Measurements from ENCODE around the gene MGAT5B.

Gene MGAT5B

GRCh38 chr17:76880971-76881370, 12.8 kb downstream of the MGAT5B start:
- no peak for DNase-seq

GRCh38 chr17:76881408-76881807, 13.2 kb downstream of the MGAT5B start:
- no peak for DNase-seq

- no peak for DNase-seq
Observed at GRCh38 chr17:76881966-76882365, 13.8 kb downstream of the MGAT5B start.

GRCh38 chr17:76883744-76884525, 15.7 kb downstream of the MGAT5B start:
- no peak for DNase-seq

- no peak for DNase-seq
Observed at GRCh38 chr17:76884995-76885893, 17.0 kb downstream of the MGAT5B start.

- DNase-seq = no peak
Observed at GRCh38 chr17:76885894-76886290, 17.7 kb downstream of the MGAT5B start.

- no peak for DNase-seq
Observed at GRCh38 chr17:76886395-76886794, 18.2 kb downstream of the MGAT5B start.

GRCh38 chr17:76887802-76888201, 19.6 kb downstream of the MGAT5B start:
- no peak for DNase-seq

GRCh38 chr17:76888661-76889060, 20.5 kb downstream of the MGAT5B start:
- DNase-seq = no peak

GRCh38 chr17:76889323-76889722, 21.1 kb downstream of the MGAT5B start:
- DNase-seq = no peak

- no peak for DNase-seq
Observed at GRCh38 chr17:76892329-76892728, 24.1 kb downstream of the MGAT5B start.

- no peak for DNase-seq
Observed at GRCh38 chr17:76893623-76894334, 25.6 kb downstream of the MGAT5B start.

- DNase-seq = no peak
Observed at GRCh38 chr17:76894842-76895241, 26.6 kb downstream of the MGAT5B start.

GRCh38 chr17:76897023-76897422, 28.8 kb downstream of the MGAT5B start:
- DNase-seq = no peak

GRCh38 chr17:76899414-76899813, 31.2 kb downstream of the MGAT5B start:
- no peak for DNase-seq

GRCh38 chr17:76900723-76901122, 32.5 kb downstream of the MGAT5B start:
- no peak for DNase-seq

- DNase-seq = no peak
Observed at GRCh38 chr17:76901542-76902197, 33.5 kb downstream of the MGAT5B start.

- no peak for DNase-seq
Observed at GRCh38 chr17:76902476-76902875, 34.3 kb downstream of the MGAT5B start.

GRCh38 chr17:76903631-76904030, 35.4 kb downstream of the MGAT5B start:
- DNase-seq = no peak

- no peak for DNase-seq
Observed at GRCh38 chr17:76904116-76904515, 35.9 kb downstream of the MGAT5B start.

GRCh38 chr17:76905036-76905435, 36.8 kb downstream of the MGAT5B start:
- DNase-seq = no peak

GRCh38 chr17:76905836-76906235, 37.6 kb downstream of the MGAT5B start:
- DNase-seq = no peak

- no peak for DNase-seq
Observed at GRCh38 chr17:76906463-76906862, 38.3 kb downstream of the MGAT5B start.

Measured in CD4-positive, alpha-beta T cell treated with Interferon alpha-2 for 1 hour (primary cell).